ENCODE measurements around the gene POMT1. TPM values are rescaled to one million over a fixed set of nuclear protein-coding genes. Genes with fewer than 3 reads are reported as not detected.

Gene POMT1
- total RNA-seq, 3 donors from 2014 or later (not counting 1 experiment from before 2014, with no cell fraction given): 35.5 to 38.8 (median 36.3) TPM

DNA sequence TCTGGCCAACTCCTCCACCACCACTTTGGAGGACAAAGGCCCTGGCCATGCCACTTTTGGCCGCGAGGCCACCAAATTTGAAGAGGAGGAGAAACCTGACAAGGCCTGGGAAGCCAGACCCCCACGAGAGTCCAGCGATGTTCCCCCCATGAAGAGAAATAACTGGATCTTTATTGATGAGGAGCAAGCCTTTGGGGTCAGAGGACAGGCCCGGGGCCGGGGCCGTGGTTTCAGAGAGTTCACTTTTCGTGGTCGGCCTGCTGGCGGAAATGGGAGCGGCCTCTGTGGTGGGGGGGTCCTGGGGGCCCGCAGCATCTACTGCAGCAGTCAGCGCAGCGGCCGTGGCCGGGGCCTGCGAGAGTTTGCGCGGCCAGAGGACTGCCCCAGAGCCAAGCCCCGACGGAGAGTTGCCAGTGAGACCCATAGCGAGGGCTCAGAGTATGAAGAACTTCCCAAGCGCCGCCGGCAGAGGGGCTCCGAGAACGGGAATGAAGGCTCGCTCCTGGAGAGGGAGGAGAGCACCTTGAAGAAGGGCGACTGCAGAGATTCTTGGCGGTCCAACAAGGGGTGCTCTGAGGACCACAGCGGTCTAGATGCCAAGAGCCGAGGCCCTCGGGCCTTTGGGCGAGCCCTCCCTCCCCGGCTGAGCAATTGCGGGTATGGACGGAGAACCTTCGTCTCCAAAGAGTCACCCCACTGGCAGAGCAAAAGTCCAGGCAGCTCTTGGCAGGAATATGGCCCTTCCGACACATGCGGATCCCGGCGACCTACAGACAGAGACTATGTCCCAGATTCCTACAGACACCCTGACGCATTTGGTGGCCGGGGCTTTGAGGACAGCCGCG, 27.4 kb upstream of the POMT1 start:
- H3K9me3 ChIP-seq (ENCODE audit: control insufficient read depth, insufficient read depth, low read length): no peaks in the 10 kb centered on the region
- TF ChIP-seq, protein P1, sequence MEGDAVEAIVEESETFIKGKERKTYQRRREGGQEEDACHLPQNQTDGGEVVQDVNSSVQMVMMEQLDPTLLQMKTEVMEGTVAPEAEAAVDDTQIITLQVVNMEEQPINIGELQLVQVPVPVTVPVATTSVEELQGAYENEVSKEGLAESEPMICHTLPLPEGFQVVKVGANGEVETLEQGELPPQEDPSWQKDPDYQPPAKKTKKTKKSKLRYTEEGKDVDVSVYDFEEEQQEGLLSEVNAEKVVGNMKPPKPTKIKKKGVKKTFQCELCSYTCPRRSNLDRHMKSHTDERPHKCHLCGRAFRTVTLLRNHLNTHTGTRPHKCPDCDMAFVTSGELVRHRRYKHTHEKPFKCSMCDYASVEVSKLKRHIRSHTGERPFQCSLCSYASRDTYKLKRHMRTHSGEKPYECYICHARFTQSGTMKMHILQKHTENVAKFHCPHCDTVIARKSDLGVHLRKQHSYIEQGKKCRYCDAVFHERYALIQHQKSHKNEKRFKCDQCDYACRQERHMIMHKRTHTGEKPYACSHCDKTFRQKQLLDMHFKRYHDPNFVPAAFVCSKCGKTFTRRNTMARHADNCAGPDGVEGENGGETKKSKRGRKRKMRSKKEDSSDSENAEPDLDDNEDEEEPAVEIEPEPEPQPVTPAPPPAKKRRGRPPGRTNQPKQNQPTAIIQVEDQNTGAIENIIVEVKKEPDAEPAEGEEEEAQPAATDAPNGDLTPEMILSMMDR (IDR thresholded peaks at IDR 0.05): no peak
- peaks cover 18% of the 10 kb centered on the region for H3K36me3 Mint-ChIP-seq
- no peaks in the 10 kb centered on the region for H3K27me3 Mint-ChIP-seq (ENCODE audit: low read depth in 2 of 2)
- DNase-seq: no peak
- peaks cover under 1 to 13% of the 10 kb centered on the region in 2 donors for H3K4me1 Mint-ChIP-seq
- peaks cover 94% of the 10 kb centered on the region for H3K36me3 ChIP-seq (ENCODE audit: control insufficient read depth, insufficient read depth, low read length)
- H3K27ac ChIP-seq (ENCODE audit: low read length): no peak overlapping the region
- WGBS (ENCODE audit: insufficient coverage): 92% methylated on average over 46 of the region's 46 CpGs
- H3K4me3 Mint-ChIP-seq: peak overlapping the region; percentile 9
- H3K27ac Mint-ChIP-seq: peak overlapping the region in 1 of 2 donors; percentile 73
- no peak overlapping the region for H3K4me3 ChIP-seq (ENCODE audit: low read length)
- no peaks in the 10 kb centered on the region for H3K4me1 ChIP-seq (ENCODE audit: control insufficient read depth, insufficient read depth, low read length)
- H3K27me3 ChIP-seq (ENCODE audit: control insufficient read depth, insufficient read depth, low read length): no peaks in the 10 kb centered on the region
- intact Hi-C loops (cut with micrococcal nuclease): no loop called here
- H3K9me3 Mint-ChIP-seq: no peaks in the 10 kb centered on the region
- ATAC-seq: no peak

DNA sequence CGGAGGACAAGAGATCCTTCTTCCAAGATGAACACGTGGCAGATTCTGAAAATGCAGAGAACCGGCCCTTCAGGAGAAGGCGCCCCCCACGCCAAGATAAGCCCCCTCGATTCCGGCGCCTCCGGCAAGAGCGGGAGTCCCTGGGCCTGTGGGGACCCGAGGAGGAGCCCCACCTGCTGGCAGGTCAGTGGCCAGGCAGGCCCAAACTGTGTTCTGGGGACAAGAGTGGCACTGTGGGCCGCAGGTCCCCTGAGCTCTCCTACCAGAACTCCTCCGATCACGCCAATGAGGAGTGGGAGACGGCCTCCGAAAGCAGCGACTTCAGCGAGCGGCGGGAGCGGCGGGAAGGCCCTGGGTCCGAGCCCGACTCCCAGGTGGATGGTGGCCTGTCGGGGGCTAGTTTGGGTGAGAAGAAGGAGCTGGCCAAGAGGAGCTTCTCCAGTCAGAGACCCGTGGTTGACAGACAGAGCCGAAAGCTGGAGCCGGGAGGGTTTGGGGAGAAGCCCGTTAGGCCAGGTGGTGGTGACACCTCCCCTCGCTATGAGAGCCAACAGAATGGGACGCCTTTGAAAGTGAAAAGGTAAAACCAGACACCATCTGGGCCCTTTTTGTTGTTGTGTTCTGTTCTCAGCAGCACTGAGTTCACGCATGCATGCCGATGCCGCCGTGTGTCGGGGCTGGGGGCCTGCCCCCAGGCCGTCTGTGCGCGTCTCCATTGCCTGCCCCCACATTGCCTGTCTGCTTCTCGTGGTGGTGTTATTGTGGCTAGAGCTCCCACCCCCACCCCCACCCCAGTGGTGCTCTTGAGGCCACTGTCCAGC, 26.6 kb upstream of the POMT1 start:
- TF ChIP-seq, protein P1 (IDR thresholded peaks at IDR 0.05): peak; percentile 28
- Mint-ChIP-seq H3K27ac (no peak overlapping the region), H3K27me3 (ENCODE audit: low read depth in 2 of 2) (no peaks in the 10 kb centered on the region), H3K4me1 (peaks cover 0 to 13% of the 10 kb centered on the region in 2 donors), H3K9me3 (no peaks in the 10 kb centered on the region), H3K36me3 (peaks cover 18% of the 10 kb centered on the region), H3K4me3 (no peak overlapping the region)
- DNase-seq (no peak), ATAC-seq (no peak)
- Histone ChIP-seq H3K4me3 (ENCODE audit: low read length) (no peak overlapping the region), H3K27me3 (ENCODE audit: control insufficient read depth, insufficient read depth, low read length) (no peaks in the 10 kb centered on the region), H3K27ac (ENCODE audit: low read length) (no peak overlapping the region), H3K4me1 (ENCODE audit: control insufficient read depth, insufficient read depth, low read length) (no peaks in the 10 kb centered on the region), H3K36me3 (ENCODE audit: control insufficient read depth, insufficient read depth, low read length) (peaks cover 87% of the 10 kb centered on the region), H3K9me3 (ENCODE audit: control insufficient read depth, insufficient read depth, low read length) (no peaks in the 10 kb centered on the region)
- WGBS (ENCODE audit: insufficient coverage): 95% methylated on average over 38 of the region's 40 CpGs
- intact Hi-C loops (cut with micrococcal nuclease): no loop called here

DNA sequence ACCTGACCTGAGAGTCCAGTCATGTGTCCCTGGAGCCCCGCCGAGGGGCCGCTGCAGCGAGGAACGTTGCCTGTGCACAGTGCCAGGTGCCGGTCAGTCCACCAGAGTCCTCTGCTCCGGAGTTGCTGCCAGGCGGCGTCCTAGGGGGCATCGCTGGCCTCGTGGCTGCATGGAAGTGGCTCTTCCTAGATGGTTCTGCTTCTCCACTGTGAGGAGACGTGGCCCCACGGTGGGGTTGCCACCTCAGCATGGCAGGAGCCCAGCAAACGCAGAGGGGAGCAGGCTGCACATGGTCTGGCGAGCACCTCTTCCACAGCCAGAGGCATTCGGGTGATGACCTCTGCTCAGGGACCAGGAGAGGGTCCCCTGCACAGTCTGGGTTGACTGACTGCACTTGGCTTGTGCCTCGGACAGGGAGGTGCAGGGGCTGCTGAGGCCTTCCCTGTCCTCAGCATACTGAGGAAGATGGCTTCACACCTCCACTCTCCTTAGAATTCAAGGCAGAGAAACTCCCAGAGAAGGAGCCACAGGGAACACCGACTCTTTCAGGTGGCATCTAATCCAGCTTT, 25.9 kb upstream of the POMT1 start:
- intact Hi-C loops (cut with micrococcal nuclease): no loop called here
- peaks cover 18% of the 10 kb centered on the region for H3K36me3 Mint-ChIP-seq

More for the DNA sequence above, 25.9 kb upstream of the POMT1 start:
- no peak overlapping the region for H3K4me3 ChIP-seq (ENCODE audit: low read length)
- TF ChIP-seq, protein P1 (IDR thresholded peaks at IDR 0.05): no peak
- H3K9me3 ChIP-seq (ENCODE audit: control insufficient read depth, insufficient read depth, low read length): no peaks in the 10 kb centered on the region
- Mint-ChIP-seq H3K4me3 (no peak overlapping the region), H3K4me1 (peaks cover 0 to 13% of the 10 kb centered on the region in 2 donors), H3K27ac (no peak overlapping the region), H3K9me3 (no peaks in the 10 kb centered on the region), H3K27me3 (ENCODE audit: low read depth in 2 of 2) (no peaks in the 10 kb centered on the region)
- no peak overlapping the region for H3K27ac ChIP-seq (ENCODE audit: low read length)
- H3K27me3 ChIP-seq (ENCODE audit: control insufficient read depth, insufficient read depth, low read length): no peaks in the 10 kb centered on the region
- ATAC-seq (no peak), DNase-seq (no peak)
- no peaks in the 10 kb centered on the region for H3K4me1 ChIP-seq (ENCODE audit: control insufficient read depth, insufficient read depth, low read length)
- H3K36me3 ChIP-seq (ENCODE audit: control insufficient read depth, insufficient read depth, low read length): peaks cover 85% of the 10 kb centered on the region
- 98% methylated on average over 18 of the region's 18 CpGs for WGBS (ENCODE audit: insufficient coverage)

All from natural killer cell (primary cell).